Progenitor cell of endocrine pancreas (in vitro differentiated cells): ENCODE data around the gene IAH1. TPM values are rescaled to one million over a fixed set of nuclear protein-coding genes. Genes with fewer than 3 reads are reported as not detected.

ENCODE experiments used
- DNase-seq: peaks from one replicate; pipeline ENCODE4 v3.0.0; 2021; ENCODE audit warnings: low spot score; ENCODE audit not compliant: unreplicated experiment
- H3K27ac Mint-ChIP-seq: 2 replicates; pipeline ENCODE4 v1.8.0; 2021; ENCODE audit warnings: mild to moderate bottlenecking, moderate library complexity, mixed read lengths
- H3K27me3 Mint-ChIP-seq: 2 replicates; pipeline ENCODE4 v1.8.0; 2021; ENCODE audit warnings: mixed read lengths
- H3K36me3 Mint-ChIP-seq: 2 replicates; pipeline ENCODE4 v1.8.0; 2022; ENCODE audit warnings: mixed read lengths; ENCODE audit not compliant: insufficient read depth
- H3K4me1 Mint-ChIP-seq: 2 replicates; pipeline ENCODE4 v1.8.0; 2021; ENCODE audit warnings: low read depth, mixed read lengths
- H3K4me3 Mint-ChIP-seq: 2 replicates; pipeline ENCODE4 v1.8.0; 2021; ENCODE audit warnings: low read depth, mild to moderate bottlenecking, moderate library complexity, mixed read lengths
- H3K9me3 Mint-ChIP-seq: 2 replicates; pipeline ENCODE4 v1.8.0; 2021; ENCODE audit warnings: low read depth, mixed read lengths
- CTCF ChIP-seq: fragments of 200-600 bp; sonication (generic); IDR thresholded peaks from one replicate; pipeline ENCODE4 v1.5.0; 2021; ENCODE audit warnings: antibody characterized with exemption, mild to moderate bottlenecking; ENCODE audit not compliant: unreplicated experiment
- long read RNA-seq: library from polyadenylated mRNA; unstranded; transcript quantifications from one replicate; pipeline ENCODE4 v2.0.0, GENCODE V29; 2020
- total RNA-seq: library from RNA; stranded (reverse); gene quantifications from 2 replicates; pipeline ENCODE4 v1.2.1, GENCODE V29; 2021

Gene IAH1
- total RNA-seq, result 36.6 and 37.4 TPM in 2 replicates
- long read RNA-seq, transcript IAH1-215 (6 exons, 1,266 nt), result major isoform, 26 of 43 reads
- long read RNA-seq, partial matches to known transcripts, result 1 of 43 reads
- long read RNA-seq, other reads (novel, unspliced or antisense), result 14 of 43 reads

- peak; percentile 4 for TF ChIP-seq CTCF
- DNase-seq, result peak; percentile 28
- H3K36me3 Mint-ChIP-seq, result peaks cover 30% of the 10 kb centered on the region
- H3K4me3 Mint-ChIP-seq, result peak within 1 kb of the TSS; percentile 76
- H3K9me3 Mint-ChIP-seq, result peaks cover 3% of the 10 kb centered on the region
- no peaks in the 10 kb centered on the region for H3K27me3 Mint-ChIP-seq
- H3K4me1 Mint-ChIP-seq, result peaks cover 10% of the 10 kb centered on the region
- H3K27ac Mint-ChIP-seq, result peak within 1 kb of the TSS; percentile 91
Observed at GRCh38 chr2:9474361-9475057, at the start of gene IAH1. Gene IAH1, plus strand, starts transcription at chr2:9474551. Its CDS starts 16 bp downstream, at chr2:9474567.

- Mint-ChIP-seq H3K4me3 (no peak overlapping the region), H3K9me3 (no peaks in the 10 kb centered on the region), H3K27ac (no peak overlapping the region), H3K36me3 (peaks cover 20% of the 10 kb centered on the region), H3K27me3 (no peaks in the 10 kb centered on the region), H3K4me1 (no peaks in the 10 kb centered on the region)
- no peak for TF ChIP-seq CTCF
- no peak for DNase-seq
Observed at GRCh38 chr2:9428965-9429577, 45.3 kb upstream of the IAH1 start.

GRCh38 chr2:9430316-9431293 is 43.7 kb upstream of the IAH1 start:
- Mint-ChIP-seq H3K36me3 (peaks cover 23% of the 10 kb centered on the region), H3K27me3 (no peaks in the 10 kb centered on the region), H3K27ac (no peak overlapping the region), H3K9me3 (no peaks in the 10 kb centered on the region), H3K4me1 (no peaks in the 10 kb centered on the region), H3K4me3 (no peak overlapping the region)
- no peak for DNase-seq
- TF ChIP-seq CTCF, result no peak

GRCh38 chr2:9434489-9434888 is 39.9 kb upstream of the IAH1 start:
- Mint-ChIP-seq H3K27ac (no peak overlapping the region), H3K27me3 (no peaks in the 10 kb centered on the region), H3K4me1 (no peaks in the 10 kb centered on the region), H3K9me3 (no peaks in the 10 kb centered on the region), H3K36me3 (peaks cover 38% of the 10 kb centered on the region), H3K4me3 (no peak overlapping the region)
- no peak for DNase-seq
- TF ChIP-seq CTCF, result no peak

GRCh38 chr2:9439536-9439935 is 34.8 kb upstream of the IAH1 start:
- peaks cover 35% of the 10 kb centered on the region for H3K36me3 Mint-ChIP-seq
- H3K4me1 Mint-ChIP-seq, result peaks cover 2% of the 10 kb centered on the region
- no peak for TF ChIP-seq CTCF
- DNase-seq, result no peak
- no peaks in the 10 kb centered on the region for H3K27me3 Mint-ChIP-seq
- H3K27ac Mint-ChIP-seq, result no peak overlapping the region
- no peak overlapping the region for H3K4me3 Mint-ChIP-seq
- no peaks in the 10 kb centered on the region for H3K9me3 Mint-ChIP-seq
